Stomach (tissue), 9 donors: ENCODE results near the gene UNC93A. TPM values are rescaled to one million over a fixed set of nuclear protein-coding genes. Genes with fewer than 3 reads are reported as not detected.

Source experiments
- DNase-seq, 2 donors: peaks; one replicate each; pipeline versions ENCODE4 v3.0.0 to v3.0.0-alpha.2; 2013 to 2019
- H3K27ac ChIP-seq, 5 donors: fragments of 200-600 bp in 4 of 5; sonication (generic) in 4 of 5; one replicate each; pipeline ENCODE4 v1.5.1; 2013 to 2019; ENCODE audit warnings: mild to moderate bottlenecking in 1 of 5, moderate library complexity in 1 of 5
- H3K27me3 ChIP-seq, 3 donors: fragments of 200-600 bp; sonication (generic); one replicate each; pipeline ENCODE4 v1.5.1; 2017 to 2019; ENCODE audit warnings: mixed run types in 1 of 3
- H3K36me3 ChIP-seq, 4 donors: fragments of 200-600 bp; sonication (generic); 1 replicate in 3 of 4; 2 replicates in 1 of 4; pipeline ENCODE4 v1.5.1; 2016 to 2019
- H3K4me1 ChIP-seq, 4 donors: fragments of 200-600 bp; sonication (generic); one replicate each; pipeline ENCODE4 v1.5.1; 2016 to 2019
- H3K4me3 ChIP-seq, 4 donors: fragments of 200-600 bp; sonication (generic) in 3 of 4; one replicate each; pipeline ENCODE4 v1.5.1; 2016 to 2019; ENCODE audit warnings: mild to moderate bottlenecking in 1 of 4
- H3K9me3 ChIP-seq, 4 donors: fragments of 200-600 bp; sonication (generic); one replicate each; pipeline ENCODE4 v1.5.1; 2016 to 2019
- EP300 ChIP-seq: sonication (generic); formaldehyde crosslinking; IDR thresholded peaks from one replicate; pipeline ENCODE4 v1.6.1; 2017; ENCODE audit warnings: antibody characterized with exemption
- POLR2A ChIP-seq, 4 donors: fragments of 450-650 bp; IDR thresholded peaks; one replicate each; pipeline ENCODE4 v1.6.1; 2016; ENCODE audit warnings: antibody characterized with exemption in 4 of 4, control low read depth in 2 of 4, mild to moderate bottlenecking in 1 of 4, moderate library complexity in 1 of 4
- POLR2AphosphoS5 ChIP-seq, 3 donors: sonication (generic); formaldehyde crosslinking; IDR thresholded peaks; one replicate each; pipeline ENCODE4 v1.6.1; 2016; ENCODE audit warnings: antibody characterized with exemption in 3 of 3
- WGBS, 5 donors: extraction: QIAGEN DNeasy Blood & Tissue Kit in 3 of 5; methylation state at CpG; one replicate each; pipeline versions ENCODE4 v1.1.5 to v1.1.7; 2013 to 2018; 5-methylcytosine and 5-hydroxymethylcytosine counted together
- intact Hi-C: fragments of 100-400 bp; cut with DNase I; formaldehyde crosslinking; loops from one replicate; pipeline ENCODE4 v1.15.1; 2023; ENCODE audit warnings: low total_unique reads
- polyA plus RNA-seq, 3 donors: library from polyadenylated mRNA; stranded (reverse); fragments of 200-250 nt; gene quantifications; one replicate each; pipeline ENCODE4 v1.2.3, GENCODE V29; 2013
- total RNA-seq, 5 donors: library from RNA; depleted of rRNA; stranded (reverse); fragments of >200 nt; gene quantifications; one replicate each; pipeline versions ENCODE4 v1.1.0 to v1.2.3, GENCODE V29; 2014 to 2016
- TF ChIP-seq, protein P1 (sequence below), 7 experiments: fragments of 450-650 bp in 4 of 7; fragments of 200-600 bp in 3 of 7; sonication (generic) in 3 of 7; IDR thresholded peaks; one replicate each; pipeline ENCODE4 v1.5.1; 2016 to 2019; ENCODE audit warnings: antibody characterized with exemption in 7 of 7, control low read depth in 2 of 7, mild to moderate bottlenecking in 1 of 7
- donor health status: healthy with polysubstance abuse.
- donor health status: Bipolar disorder and iron deficiency.
- donor health status: healthy.

The UNC93A gene
- total and polyA plus RNA-seq, 8 donors, result 0.13 to 0.73 TPM; not detected in 6

GRCh38 chr6:167336844-167337630, 45.9 kb downstream of the UNC93A start:
- Histone ChIP-seq H3K27me3 (no peaks in the 10 kb centered on the region), H3K9me3 (no peaks in the 10 kb centered on the region), H3K4me1 (peaks cover 0 to 1% (median 0%) of the 10 kb centered on the region in 4 donors), H3K27ac (no peak overlapping the region), H3K4me3 (no peak overlapping the region), H3K36me3 (no peaks in the 10 kb centered on the region)
- no peak for DNase-seq
- 88 to 90% (median 89%) methylated on average over 19 of the region's 19 CpGs for WGBS, 5 donors
- intact Hi-C loops, result no loop called here
- TF ChIP-seq POLR2A (IDR thresholded peaks at IDR 0.05), result no peak
- TF ChIP-seq EP300, result no peak
- TF ChIP-seq, protein P1, sequence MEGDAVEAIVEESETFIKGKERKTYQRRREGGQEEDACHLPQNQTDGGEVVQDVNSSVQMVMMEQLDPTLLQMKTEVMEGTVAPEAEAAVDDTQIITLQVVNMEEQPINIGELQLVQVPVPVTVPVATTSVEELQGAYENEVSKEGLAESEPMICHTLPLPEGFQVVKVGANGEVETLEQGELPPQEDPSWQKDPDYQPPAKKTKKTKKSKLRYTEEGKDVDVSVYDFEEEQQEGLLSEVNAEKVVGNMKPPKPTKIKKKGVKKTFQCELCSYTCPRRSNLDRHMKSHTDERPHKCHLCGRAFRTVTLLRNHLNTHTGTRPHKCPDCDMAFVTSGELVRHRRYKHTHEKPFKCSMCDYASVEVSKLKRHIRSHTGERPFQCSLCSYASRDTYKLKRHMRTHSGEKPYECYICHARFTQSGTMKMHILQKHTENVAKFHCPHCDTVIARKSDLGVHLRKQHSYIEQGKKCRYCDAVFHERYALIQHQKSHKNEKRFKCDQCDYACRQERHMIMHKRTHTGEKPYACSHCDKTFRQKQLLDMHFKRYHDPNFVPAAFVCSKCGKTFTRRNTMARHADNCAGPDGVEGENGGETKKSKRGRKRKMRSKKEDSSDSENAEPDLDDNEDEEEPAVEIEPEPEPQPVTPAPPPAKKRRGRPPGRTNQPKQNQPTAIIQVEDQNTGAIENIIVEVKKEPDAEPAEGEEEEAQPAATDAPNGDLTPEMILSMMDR (IDR thresholded peaks at IDR 0.05), result no peak
- no peak for TF ChIP-seq POLR2AphosphoS5 (IDR thresholded peaks at IDR 0.05)

- H3K4me1 ChIP-seq, result no peaks in the 10 kb centered on the region
Observed at GRCh38 chr6:167337675-167338449, 46.7 kb downstream of the UNC93A start.

DNA sequence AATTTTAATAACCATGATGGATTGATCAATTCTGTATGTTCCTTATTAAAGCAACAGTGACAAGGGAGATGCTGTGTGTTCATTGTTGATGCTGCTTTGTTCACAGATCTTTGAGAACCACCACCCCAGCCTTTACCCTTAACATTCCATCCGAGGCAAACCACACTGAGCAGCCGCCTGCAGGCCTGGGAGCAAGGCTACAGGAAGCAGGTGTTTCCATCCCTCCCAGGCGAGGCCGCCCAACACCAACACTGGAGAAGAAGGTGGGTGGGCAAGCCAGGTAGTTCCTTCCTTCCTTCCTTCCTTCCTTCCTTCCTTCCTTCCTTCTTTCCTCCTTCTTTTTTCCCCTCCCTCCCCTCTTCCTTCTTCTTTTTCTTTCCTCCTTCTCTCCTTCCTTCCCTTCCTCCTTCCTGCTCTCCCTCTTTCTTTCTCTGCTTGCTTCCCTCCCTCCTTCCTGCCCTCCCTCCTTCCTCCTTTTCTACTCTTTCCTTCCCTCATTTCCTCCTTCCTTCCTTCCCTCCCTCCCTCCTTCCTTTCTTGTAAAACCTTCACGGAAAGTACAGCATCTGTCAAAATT, 47.5 kb downstream of the UNC93A start:
- Histone ChIP-seq H3K4me1 (no peaks in the 10 kb centered on the region), H3K9me3 (no peaks in the 10 kb centered on the region), H3K4me3 (no peak overlapping the region), H3K36me3 (no peaks in the 10 kb centered on the region), H3K27me3 (peaks cover 0 to 9% (median 0%) of the 10 kb centered on the region in 3 donors), H3K27ac (no peak overlapping the region)
- no peak for DNase-seq
- intact Hi-C loops, result no loop called here
- TF ChIP-seq POLR2AphosphoS5 (IDR thresholded peaks at IDR 0.05) (no peak), POLR2A (IDR thresholded peaks at IDR 0.05) (no peak), EP300 (no peak)
- TF ChIP-seq, protein P1 (IDR thresholded peaks at IDR 0.05), result no peak
- WGBS, 5 donors, result 57 to 81% (median 62%) methylated on average over 5 of the region's 5 CpGs

More at GRCh38 chr6:167337675-167338449, 46.7 kb downstream of the UNC93A start:
- intact Hi-C loops, result no loop called here
- H3K36me3 ChIP-seq, result no peaks in the 10 kb centered on the region
- no peak overlapping the region for H3K27ac ChIP-seq
- no peak for DNase-seq
- H3K9me3 ChIP-seq, result no peaks in the 10 kb centered on the region
- TF ChIP-seq EP300 (no peak), POLR2A (IDR thresholded peaks at IDR 0.05) (no peak), POLR2AphosphoS5 (IDR thresholded peaks at IDR 0.05) (no peak)
- TF ChIP-seq, protein P1 (IDR thresholded peaks at IDR 0.05), result no peak
- WGBS, 5 donors, result 83 to 92% (median 89%) methylated on average over 5 of the region's 5 CpGs
- H3K4me3 ChIP-seq, result no peak overlapping the region
- H3K27me3 ChIP-seq, result peaks cover 0 to 2% (median 0%) of the 10 kb centered on the region in 3 donors

DNA sequence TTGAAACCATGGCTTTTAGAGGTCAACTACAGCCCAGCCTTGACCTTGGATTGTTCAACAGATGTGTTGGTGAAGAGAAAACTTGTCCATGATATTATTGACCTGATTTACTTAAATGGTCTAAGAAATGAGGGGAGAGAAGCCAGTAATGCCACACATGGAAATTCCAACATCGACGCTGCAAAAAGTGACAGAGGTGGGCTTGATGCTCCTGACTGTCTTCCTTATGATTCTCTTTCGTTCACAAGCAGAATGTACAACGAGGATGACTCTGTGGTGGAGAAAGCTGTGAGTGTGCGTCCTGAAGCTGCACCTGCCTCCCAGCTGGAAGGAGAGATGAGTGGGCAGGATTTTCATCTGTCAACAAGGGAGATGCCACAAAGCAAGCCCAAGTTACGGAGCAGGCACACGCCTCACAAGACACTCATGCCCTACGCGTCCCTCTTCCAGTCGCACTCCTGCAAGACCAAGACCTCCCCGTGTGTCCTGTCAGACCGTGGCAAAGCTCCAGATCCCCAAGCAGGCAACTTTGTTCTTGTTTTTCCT, 50.0 kb downstream of the UNC93A start:
- H3K27me3 ChIP-seq, result peaks cover 0 to 9% (median 0%) of the 10 kb centered on the region in 3 donors
- H3K27ac ChIP-seq, result no peak overlapping the region
- H3K4me1 ChIP-seq, result no peaks in the 10 kb centered on the region
- no peak overlapping the region for H3K4me3 ChIP-seq
- intact Hi-C loops, result no loop called here
- H3K36me3 ChIP-seq, result no peaks in the 10 kb centered on the region
- no peak for TF ChIP-seq POLR2AphosphoS5 (IDR thresholded peaks at IDR 0.05)
- TF ChIP-seq POLR2A (IDR thresholded peaks at IDR 0.05), result no peak
- TF ChIP-seq EP300, result no peak
- TF ChIP-seq, protein P1 (IDR thresholded peaks at IDR 0.05), result no peak
- 58 to 72% (median 69%) methylated on average over 12 of the region's 12 CpGs for whole genome bisulfite sequencing, 5 donors
- no peaks in the 10 kb centered on the region for H3K9me3 ChIP-seq
- no peak for DNase-seq
